Fibroblast of pulmonary artery (primary cell): ENCODE results near the gene SDK2.

Experiments used
- DNase-seq: peaks from one replicate; pipeline ENCODE4 v3.0.0-alpha.2; 2010; ENCODE audit warnings: low read depth
- H3K4me3 ChIP-seq: replicated peaks from 2 replicates; pipeline ENCODE4 v1.5.1; 2011; ENCODE audit warnings: low read depth, mild to moderate bottlenecking, control low read depth, low read length, moderate library complexity
- CTCF ChIP-seq: IDR thresholded peaks from 2 replicates; pipeline ENCODE4 v1.5.1; 2011; ENCODE audit warnings: mild to moderate bottlenecking, control low read depth, low read length, inconsistent platforms; ENCODE audit errors: missing control alignments

SDK2 gene

GRCh38 chr17:73613271-73614233 lies 30.7 kb downstream of the SDK2 start:
- no peak for TF ChIP-seq CTCF
- no peak for DNase-seq
- no peak overlapping the region for H3K4me3 ChIP-seq

GRCh38 chr17:73612031-73612472 lies 32.2 kb downstream of the SDK2 start:
- DNase-seq, result no peak
- TF ChIP-seq CTCF, result no peak
- H3K4me3 ChIP-seq, result no peak overlapping the region

GRCh38 chr17:73611630-73612029 lies 32.6 kb downstream of the SDK2 start:
- no peak overlapping the region for H3K4me3 ChIP-seq
- no peak for DNase-seq
- no peak for TF ChIP-seq CTCF

GRCh38 chr17:73610331-73610911 lies 33.8 kb downstream of the SDK2 start:
- no peak overlapping the region for H3K4me3 ChIP-seq
- no peak for TF ChIP-seq CTCF
- DNase-seq, result no peak

GRCh38 chr17:73609758-73610157 lies 34.5 kb downstream of the SDK2 start:
- no peak overlapping the region for H3K4me3 ChIP-seq
- DNase-seq, result no peak
- TF ChIP-seq CTCF, result no peak

- DNase-seq, result no peak
- no peak for TF ChIP-seq CTCF
- no peak overlapping the region for H3K4me3 ChIP-seq
These were observed 35.2 kb downstream of the SDK2 start for GRCh38 chr17:73609060-73609459.

- no peak for DNase-seq
- TF ChIP-seq CTCF, result no peak
- H3K4me3 ChIP-seq, result no peak overlapping the region
These were observed 38.8 kb downstream of the SDK2 start for GRCh38 chr17:73605444-73605843.
